ENCODE results near the gene IL1RN.

The IL1RN gene

DNA sequence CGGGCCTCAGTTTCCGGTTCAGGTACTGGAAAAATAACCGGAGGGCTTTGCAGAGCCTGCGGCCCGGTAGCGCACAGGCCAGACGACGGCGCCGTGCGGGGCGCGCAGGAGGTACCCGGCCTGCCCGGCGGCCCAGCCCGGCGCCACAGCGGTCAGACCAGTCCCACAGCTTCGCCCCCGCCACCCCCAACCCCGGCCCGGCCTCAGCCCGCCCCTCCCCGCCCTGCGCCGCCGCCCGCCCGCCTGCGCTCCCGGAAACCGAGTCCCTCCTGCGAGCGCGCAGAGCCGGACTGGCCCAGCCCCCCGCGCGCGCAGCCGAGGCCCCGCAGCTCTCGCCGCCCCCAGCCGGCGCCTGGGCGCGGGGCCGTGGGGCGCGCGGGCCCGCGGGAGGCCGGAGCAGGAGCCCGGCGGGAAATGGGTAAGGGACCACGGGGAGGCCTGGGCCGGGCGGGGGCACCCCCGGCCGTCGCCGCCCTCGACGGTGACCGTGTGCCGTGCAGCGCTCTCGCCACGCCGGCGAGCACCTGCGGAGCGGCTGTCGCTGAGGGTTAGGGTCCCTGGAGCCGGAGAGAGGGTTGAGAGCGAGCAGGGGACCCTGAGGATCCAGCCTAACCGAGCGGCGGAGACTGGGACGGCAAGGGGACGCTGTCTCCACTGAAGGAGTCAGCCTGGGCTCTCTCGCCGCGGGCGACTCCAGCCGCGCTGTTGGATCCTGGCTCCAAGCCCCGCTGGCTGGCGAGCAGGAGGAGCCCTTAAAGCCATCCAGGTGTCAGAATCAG lies 29.9 kb downstream of the IL1RN start:
- DNase-seq: no peak

DNA sequence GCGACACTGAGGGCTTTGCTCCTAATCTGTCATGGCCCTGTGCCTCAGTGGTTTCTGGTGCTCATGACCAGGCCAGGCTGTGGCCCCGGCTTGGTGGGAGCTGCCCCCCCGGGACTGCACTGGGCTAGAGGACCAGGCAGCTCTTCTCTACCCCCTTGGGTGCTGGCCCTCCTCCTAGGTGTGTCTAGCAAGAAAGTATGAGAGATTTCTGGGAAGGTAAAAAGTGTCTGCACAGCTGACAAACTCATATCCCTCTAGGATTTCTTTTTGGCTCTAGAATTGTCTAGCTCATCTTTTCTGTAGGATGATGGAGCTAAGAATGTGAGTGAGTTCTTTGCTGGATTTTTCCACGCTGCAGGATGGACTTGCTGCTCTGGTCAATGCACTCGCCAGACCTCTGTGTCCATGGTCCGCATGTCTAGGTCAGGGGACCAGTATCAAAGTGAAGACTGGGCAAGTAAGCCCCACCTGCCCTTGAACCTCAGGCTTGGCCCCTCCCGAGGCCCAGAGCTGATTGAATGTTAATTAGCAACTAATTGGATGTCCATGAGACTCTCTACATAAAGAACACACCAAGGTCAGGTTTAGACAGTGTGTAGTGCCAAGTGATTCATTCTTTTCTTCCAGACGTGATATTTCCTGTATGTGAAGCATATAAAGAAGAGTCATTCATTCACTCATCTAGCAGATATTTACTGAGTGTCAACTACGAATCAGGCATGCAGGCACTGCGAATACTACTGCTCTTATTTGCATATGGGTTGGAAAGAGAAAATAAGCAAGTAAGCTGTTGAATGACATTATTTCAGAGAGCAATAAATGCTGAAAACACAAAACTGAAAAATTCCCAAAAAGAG lies 30.7 kb downstream of the IL1RN start:
- no peak for DNase-seq

DNA sequence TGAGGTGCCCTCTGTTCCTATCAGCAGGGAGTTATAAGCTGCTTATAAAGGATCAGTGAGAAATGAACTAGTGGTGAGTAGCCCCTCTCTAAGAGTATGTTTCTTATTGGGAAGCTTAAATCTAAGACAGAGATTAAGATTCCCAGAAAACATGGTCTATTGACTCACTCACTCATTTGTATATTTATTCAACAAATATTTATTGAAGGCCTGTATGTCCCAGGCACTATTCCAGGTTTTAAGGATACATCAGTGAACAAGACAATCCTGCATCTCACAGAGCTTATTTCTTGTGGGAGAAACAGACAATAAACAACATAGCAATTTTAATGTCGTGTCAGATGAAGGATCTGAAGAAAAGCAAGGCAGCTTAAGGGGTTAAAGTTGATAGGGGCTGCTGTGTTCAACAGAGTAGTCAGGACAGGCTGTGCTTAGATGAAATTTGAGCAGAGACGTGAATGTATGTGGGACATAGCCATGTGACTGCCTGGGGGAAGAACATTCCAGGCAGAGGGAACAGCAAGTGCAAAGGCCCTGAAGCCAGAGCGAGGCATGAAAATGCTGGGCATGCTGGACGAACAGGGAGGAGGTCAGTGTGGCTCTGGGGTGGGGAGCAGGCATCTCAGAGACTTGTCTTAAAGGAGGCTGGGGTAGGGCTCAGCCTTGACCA lies 31.6 kb downstream of the IL1RN start:
- DNase-seq: no peak

DNA sequence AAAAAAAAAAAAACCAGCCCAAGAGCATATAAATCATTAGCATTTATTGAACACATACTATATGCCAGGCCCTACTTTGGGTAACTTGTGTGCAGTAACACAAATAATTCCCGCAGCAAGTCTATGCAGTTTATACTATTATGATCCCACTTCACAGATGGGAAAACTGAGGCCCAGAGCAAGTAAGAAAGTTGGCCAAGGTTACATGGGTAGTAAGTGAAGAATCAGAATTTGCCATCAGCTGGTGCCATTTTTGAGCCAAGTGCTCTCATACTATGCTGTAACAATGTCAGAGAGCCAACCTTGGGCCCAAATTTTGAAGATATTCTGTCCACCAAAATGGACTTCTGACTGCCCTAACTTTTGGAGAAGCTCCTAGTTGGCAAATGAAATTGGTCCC lies 32.9 kb downstream of the IL1RN start:
- no peak for DNase-seq

DNA sequence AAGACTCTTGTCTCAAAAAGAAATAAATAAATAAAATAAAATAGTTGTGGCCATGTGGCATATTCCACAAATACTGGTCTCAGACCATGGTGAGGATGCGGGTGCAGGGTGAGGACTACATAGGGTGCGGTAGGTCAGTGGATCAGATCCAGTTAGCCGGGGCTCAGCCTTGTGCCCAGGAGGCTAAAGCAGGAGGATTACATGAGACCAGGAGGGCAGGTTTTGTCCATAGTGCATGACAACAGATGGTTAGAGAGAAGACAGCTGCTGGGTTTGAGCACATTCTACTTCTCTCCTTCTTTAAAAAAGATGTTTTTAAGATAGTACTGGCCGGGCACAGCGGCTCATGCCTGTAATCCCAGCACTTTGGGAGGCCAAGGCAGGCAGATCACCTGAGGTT lies 33.6 kb downstream of the IL1RN start:
- no peak for DNase-seq

DNA sequence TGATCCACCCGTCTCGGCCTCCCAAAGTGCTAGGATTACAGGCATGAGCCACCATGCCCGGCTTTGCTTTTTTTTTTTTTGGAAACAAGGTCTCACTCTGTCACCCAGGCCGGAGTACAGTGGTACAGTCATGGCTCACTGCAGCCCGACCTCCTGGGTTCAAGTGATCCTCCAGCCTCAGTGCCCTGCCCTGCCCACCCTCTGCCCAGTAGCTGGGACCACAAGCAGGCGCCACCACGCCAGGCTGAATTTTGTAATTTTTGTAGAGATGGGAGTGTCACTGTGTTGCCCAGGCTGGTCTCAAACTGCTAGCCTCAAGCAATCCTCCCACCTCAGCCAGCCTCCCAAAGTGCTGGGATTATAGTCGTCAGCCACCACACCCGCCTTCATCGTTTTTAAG lies 34.8 kb downstream of the IL1RN start:
- no peak for DNase-seq

DNA sequence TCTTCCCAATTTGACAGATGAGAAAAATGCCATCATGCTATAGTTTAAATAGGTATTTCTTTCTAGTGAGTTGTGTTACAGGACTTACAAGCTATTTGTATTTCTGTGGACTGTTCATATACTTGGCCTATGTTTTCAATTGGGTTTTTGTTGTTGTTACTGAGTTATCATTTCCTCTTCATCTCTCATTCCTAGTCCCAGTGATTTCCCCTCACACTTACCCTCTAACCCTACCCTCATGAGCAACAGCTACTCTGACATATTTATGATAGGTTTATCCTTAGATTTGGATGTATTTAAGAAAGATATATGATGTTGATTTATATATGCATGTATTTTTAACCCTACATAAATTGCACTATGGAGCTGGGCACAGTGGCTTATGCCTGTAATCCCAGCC lies 35.5 kb downstream of the IL1RN start:
- no peak for DNase-seq

DNA sequence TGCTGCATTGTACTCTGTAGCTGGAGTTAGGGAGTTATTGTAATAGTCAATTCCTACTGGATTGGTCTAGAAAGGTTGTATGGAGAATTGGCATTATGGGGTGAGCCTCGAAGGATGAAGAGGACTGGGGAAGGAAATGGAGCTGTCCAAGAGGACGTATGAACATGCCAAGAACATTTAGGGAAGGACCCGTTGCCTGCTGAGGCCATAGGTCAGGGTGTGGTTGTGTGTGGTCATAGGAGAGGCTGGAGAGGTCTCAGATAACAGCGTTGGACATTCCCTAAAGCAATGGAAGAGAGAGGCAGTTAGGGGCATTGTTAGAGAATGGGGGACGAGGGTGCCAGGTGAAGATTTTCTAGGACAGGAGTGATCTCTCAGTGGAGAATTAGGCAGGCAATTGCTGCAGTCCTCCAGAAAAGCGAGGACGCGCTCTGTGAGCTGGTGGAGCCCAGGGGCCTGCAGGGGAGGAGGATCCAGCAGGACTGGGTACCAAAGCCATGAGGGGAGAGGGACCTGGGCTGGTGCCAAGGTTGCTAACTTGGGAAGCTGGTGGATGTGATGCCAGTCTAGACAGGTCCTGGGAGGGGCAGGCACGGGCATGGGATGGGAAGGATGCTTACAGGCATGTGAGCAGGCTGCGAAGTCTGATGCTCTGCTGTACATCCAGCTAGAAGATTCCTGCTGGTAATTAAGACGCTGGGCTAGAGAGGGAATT lies 37.0 kb downstream of the IL1RN start:
- no peak for DNase-seq

DNA sequence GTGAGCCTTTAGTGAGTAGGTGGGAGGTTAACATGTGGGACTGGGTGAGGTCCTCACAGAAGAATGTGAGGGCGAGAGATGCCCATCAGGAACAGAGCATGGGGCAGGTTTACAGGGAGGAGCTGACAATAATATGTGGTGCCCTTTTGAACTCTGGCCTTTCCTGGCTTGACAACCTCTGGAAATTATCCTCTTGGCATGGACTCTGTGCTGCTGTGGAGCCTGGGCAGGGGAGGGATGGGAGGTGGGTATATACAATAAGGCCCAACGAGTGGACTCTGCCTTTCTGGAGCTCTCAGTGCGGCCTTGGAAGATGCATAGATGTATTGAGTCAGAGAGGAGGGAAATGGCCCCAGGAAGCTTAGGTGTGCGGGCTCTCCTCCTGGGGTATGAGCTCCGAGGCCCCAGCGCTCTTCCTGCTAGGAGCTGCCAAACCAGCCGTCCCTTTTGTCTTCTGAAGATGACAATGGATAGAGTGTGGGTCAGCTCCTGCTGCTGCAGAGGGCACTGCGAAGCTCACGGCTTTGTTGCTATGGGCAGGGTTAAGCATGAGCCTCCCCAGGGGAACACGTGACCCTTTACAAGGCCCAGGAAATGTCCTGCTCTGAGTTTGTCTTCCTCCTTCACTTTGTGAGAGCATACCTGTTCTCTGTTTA lies 37.7 kb downstream of the IL1RN start:
- no peak for DNase-seq

DNA sequence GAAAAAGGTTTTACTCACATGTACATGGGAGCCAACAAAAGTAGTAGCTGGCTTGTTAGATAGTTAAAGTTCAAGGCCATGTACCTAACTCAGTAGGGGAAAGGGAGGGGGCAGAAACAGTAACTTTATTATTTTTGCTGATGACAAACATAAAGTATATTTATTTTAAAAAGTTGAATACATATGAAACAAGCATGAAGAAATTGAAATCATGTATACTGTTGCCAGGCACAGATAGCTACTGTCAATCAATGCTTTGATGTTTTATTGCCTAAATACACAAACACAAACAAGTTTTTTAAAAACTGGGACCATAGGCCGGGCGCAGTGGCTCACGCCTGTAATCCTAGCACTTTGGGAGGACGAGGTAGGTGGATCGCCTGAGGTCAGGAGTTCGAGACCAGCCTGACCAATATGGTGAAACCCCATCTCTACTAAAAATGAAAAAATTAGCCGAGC lies 38.8 kb downstream of the IL1RN start:
- no peak for DNase-seq

DNA sequence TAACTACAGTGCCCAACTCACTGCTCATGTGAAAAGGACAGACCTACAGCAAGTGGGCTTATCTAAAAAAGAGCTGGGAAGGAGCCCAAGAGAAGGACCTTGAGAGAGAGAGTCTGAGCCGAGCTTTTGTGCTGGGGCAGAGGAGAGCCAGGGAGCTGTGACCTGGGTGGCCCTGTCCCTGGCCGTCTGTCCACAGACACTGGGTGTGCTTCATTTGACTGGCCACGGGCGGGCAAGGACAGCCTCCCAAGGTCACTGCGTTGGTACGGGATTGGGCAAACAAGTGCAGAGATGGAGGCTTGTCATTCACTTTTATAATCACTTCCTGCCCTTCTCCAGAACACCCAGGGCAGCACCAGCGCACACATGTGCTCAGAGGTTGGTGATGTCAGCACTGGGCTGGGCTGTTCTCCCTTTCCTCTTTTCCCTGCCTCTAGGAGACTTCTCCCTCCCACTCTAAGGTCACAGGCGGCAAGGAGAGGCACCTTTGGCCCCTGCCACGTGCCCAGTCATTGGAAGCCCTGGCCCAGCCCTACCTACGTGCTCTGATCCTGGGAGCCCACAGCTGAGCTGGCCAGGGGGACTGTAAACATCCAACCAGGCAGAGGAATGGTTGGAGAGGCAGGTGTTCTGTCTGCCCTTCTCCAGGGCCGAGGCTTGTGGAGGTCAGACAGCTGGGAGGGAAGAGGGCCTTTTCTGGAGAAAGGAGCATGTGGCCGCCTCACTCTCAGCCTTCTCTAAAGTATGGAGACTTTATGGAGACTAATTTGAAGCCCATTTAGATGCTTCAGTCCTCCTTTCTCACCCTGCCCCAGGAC lies 39.9 kb downstream of the IL1RN start:
- DNase-seq: no peak

DNA sequence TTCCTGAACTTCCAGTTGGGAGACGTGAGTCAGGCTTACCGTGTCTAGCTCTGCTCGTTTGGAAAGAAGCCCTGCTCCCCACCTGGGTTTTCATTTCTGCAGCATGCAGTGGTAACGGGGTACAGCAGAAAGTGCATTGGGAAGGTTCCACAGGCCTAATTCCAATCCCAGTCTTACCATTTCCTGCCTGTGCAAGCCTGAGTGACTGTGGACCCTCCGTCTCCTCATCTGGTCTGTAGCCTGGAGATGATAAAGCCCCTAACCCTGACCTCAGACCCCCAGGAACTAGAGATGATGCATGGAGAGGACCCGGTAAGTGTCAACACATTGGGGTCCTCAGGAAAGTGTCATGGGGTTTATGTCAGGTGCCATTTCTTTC lies 40.6 kb downstream of the IL1RN start:
- DNase-seq: no peak

DNA sequence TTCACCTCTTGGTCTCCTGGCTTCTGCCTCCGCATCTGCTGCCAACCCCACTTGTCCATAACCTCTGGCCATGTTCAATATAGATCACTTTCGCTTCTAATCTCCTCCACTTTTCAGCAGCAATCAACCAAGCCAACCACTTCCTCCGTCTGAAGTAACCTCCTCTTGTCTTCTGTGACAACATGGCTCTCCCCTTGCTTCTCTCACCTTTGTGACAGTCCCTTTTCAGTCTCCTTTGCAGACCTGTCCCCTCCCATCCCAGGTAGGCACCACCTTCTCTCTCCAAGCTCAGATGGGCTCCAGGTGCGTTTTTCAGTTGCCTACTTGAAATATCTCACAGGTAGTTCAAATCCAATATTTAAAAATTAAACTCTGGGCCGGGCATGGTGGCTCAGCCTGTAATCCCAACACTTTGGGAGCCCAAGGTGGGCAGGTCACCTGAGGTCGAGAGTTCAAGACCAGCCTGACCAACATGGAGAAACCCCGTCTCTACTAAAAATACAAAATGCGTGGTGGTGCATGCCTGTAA lies 41.7 kb downstream of the IL1RN start:
- DNase-seq: no peak

DNA sequence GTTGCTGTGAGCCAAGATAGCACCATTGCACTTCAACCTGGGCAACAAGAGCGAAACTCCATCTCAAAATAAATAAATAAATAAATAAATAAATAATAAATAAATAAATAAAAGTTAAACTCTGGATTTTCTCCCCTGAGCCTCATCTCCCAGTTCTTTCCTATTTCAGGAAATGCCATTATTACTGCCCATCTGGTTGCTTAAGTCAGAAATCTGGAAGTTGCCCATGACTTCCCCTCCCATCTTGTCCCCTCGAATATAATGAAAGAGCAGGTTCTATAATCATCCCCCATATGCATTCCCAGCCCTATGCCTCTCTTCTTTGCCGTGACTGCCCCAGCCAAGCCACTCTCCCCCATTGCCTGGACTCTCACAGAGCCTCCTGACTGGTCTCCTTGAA lies 42.2 kb downstream of the IL1RN start:
- no peak for DNase-seq

DNA sequence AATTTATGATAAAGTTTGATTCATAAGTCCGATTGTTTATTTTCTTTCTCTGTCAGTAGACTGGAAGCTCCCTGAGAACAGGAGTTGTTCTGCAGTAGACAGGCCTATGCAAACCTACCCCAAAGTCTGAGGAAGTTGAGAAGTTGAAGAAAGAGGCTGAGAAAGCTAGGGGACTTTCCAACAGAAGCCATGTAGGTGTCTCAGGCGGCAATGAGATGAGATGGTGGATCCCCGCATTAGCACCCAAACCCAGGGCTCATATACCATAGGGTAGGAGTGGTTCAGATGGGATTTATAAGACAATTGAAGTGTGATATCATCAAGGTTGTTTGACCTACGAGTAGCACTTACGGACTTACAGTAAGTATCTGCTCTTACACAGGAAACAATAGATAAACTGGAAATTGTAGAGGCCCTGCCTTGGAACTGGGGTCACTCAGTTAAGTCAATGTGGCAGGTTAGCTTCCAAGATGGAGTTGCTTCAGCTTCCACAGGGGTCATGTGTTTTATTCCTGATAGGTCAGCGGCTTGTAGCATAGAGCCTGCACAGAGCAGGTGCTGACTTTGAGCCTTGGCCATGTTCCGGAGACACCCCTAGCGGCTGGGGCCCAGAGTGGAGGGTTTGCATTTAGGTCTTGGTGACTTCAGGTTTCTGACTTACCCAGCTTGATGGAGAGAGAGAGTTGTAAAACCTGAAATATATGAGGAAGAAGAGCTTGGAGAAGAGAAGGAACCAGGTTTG lies 44.1 kb downstream of the IL1RN start:
- DNase-seq: no peak

DNA sequence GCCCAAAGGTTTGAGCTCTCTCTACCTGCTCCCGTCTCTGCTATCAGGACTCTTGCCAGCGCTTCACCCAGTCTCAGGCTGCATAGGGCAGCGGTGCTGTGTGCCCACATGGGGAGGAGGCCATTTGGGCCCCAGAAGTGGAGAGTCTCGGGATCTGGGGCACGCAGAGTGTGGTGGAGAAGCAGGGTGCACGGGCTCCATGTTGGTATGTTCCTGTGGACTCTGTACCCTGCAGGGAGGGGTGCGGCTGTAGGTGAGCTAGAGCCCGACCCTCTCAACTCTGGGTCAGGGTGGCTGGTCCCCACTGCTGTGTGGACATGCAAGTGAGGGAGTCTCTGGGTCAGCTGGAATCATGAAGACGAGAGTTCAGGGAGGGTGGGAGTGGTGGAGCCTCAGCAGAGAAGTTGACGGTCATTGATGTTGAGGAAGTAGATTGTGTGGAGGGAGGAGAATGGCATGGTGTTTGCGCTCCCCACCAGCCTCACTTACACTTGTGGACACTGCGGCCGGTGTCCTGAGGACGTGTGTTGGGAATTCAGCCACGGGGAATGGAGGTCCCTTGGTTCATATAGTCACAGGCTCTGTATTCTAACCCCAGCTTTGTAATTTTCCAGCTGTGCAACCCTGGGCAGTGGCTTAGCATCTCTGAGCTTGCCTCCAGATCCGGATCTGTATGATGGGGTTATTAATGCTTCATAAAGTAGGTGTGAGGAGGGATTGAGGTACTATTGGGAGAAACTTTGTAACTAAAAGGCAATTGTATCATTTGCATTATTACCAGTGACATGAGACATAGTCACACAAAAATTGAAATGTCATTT lies 45.5 kb downstream of the IL1RN start:
- no peak for DNase-seq

DNA sequence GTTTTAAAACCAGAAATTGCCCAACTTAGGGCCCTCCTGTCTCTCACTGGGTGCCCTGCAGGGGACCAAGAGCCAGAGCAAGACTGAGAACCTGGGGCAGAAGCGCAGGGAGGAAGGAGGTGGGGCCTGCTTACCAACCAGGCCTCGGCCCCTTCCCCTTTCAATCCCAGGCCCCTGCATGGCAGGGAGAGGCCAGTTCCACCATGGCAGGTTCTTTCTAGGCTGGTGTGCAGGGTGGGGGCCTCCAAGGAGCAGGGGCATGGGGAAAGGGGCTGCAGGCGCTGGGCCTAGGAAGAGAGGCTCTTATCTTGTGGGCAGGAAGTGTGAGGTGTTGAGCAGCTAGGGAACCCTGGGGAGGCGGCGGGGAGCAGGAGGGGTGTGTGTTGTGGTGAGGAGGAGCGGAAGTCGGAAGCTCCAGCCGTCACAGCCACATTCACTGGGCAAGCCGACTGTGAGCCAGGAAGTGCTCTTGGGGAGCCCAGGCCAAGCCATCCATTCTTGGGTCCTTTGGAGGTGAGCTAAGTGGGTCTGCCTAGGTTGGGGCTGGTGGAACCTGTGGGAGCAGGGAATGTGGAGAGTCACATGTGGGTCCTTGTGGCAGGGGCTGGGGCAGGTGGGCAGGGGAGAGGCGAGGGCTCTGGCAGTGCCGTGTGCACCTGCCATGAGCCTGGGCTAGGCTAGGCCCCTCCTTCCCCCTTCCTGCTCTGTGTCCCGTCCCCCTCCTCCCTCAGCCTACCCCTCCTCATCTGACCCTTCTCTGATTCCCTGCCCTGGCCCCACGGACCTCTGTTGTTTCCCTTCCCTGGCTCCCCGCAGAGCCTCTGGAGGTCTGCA lies 46.4 kb downstream of the IL1RN start, which contains the start of gene PSD4:
TSS of gene PSD4 (plus strand) at position 430 of the 834 bp plus-strand sequence. CDS start 8,486 bp downstream, outside the sequence.
- peak; percentile 84 to 90 for DNase-seq

DNA sequence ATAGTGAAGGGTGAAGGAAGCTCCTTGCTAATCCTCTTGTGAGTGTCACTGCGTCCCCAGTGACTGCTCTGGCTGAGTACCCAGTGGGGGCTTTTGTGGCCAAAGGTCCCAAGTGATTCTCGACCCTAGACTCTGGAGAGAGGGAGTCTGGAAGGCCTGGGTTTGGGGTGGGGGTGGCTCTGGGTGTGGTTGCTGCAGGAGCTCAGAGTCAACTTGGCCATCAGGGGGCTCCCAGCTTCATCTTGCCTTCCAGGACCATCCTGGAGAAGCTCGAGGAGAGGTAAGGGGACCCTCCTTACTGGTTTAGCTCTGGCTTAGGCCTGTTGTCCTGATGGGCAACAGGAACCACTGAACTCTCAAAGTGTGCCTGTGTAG lies 47.0 kb downstream of the IL1RN start:
- no peak for DNase-seq
